Esophagus (tissue), 2 donors: ENCODE data around the gene NIN. TPM values are rescaled to one million over a fixed set of nuclear protein-coding genes. Genes with fewer than 3 reads are reported as not detected.

Source experiments
- H3K27ac ChIP-seq, 2 donors: one replicate each; pipeline ENCODE4 v1.5.1; 2013; ENCODE audit warnings: low read depth in 2 of 2, mild to moderate bottlenecking in 2 of 2, inconsistent platforms in 1 of 2, low read length in 1 of 2, moderate library complexity in 1 of 2
- H3K27me3 ChIP-seq, 2 donors: one replicate each; pipeline ENCODE4 v1.6.1; 2013; ENCODE audit warnings: low read length in 2 of 2, control low read depth in 1 of 2, mild to moderate bottlenecking in 1 of 2; ENCODE audit not compliant: insufficient read depth in 2 of 2, control insufficient read depth in 1 of 2
- H3K36me3 ChIP-seq, 2 donors: one replicate each; pipeline ENCODE4 v1.6.1; 2013; ENCODE audit warnings: low read length in 1 of 2; ENCODE audit not compliant: control insufficient read depth in 2 of 2, insufficient read depth in 2 of 2
- H3K4me1 ChIP-seq, 2 donors: one replicate each; pipeline ENCODE4 v1.6.1; 2013; ENCODE audit warnings: low read length in 1 of 2; ENCODE audit not compliant: control insufficient read depth in 2 of 2, insufficient read depth in 2 of 2
- H3K4me3 ChIP-seq, 2 donors: one replicate each; pipeline ENCODE4 v1.5.1; 2013; ENCODE audit warnings: low read length in 2 of 2, mild to moderate bottlenecking in 2 of 2, low read depth in 1 of 2, moderate library complexity in 1 of 2
- H3K9me3 ChIP-seq, 2 donors: one replicate each; pipeline ENCODE4 v1.6.1; 2013; ENCODE audit warnings: mild to moderate bottlenecking in 2 of 2, low read depth in 1 of 2, low read length in 1 of 2, moderate library complexity in 1 of 2; ENCODE audit not compliant: control insufficient read depth in 2 of 2, insufficient read depth in 1 of 2
- WGBS, 2 donors: extraction: QIAGEN DNeasy Blood & Tissue Kit; methylation state at CpG; one replicate each; pipeline ENCODE4 v1.1.7; 2013; 5-methylcytosine and 5-hydroxymethylcytosine counted together
- polyA plus RNA-seq, 2 donors: library from polyadenylated mRNA; stranded (reverse); fragments of 200-250 nt; gene quantifications; one replicate each; pipeline ENCODE4 v1.2.3, GENCODE V29; 2013
- donor health status: healthy with polysubstance abuse.
- donor health status: Bipolar disorder and iron deficiency.

Gene NIN
- polyA plus RNA-seq, 2 donors: 6.2 to 6.8 TPM

GRCh38 chr14:50831726-50832168, 785 bp upstream of the NIN start:
- peaks cover 0 to under 1% of the 10 kb centered on the region in 2 donors for H3K36me3 ChIP-seq
- no peaks in the 10 kb centered on the region for H3K9me3 ChIP-seq
- H3K27ac ChIP-seq: peak overlapping the region; percentile 74 to 87
- peaks cover 0 to 9% of the 10 kb centered on the region in 2 donors for H3K4me1 ChIP-seq
- H3K4me3 ChIP-seq: peak overlapping the region; percentile 63 to 88
- H3K27me3 ChIP-seq: no peaks in the 10 kb centered on the region
- WGBS, 2 donors: 9 to 10% methylated on average over 10 of the region's 10 CpGs

GRCh38 chr14:50830044-50830931, 674 bp downstream of the NIN start:
- Histone ChIP-seq H3K36me3 (peaks cover 0 to 4% of the 10 kb centered on the region in 2 donors), H3K27ac (peak overlapping the region; percentile 87 to 93), H3K4me3 (peak overlapping the region; percentile 63 to 88), H3K4me1 (peaks cover 0 to 9% of the 10 kb centered on the region in 2 donors), H3K9me3 (no peaks in the 10 kb centered on the region), H3K27me3 (no peaks in the 10 kb centered on the region)
- 0% methylated on average over 86 to 93 of the region's 93 CpGs for WGBS, 2 donors

- H3K9me3 ChIP-seq: no peaks in the 10 kb centered on the region
- no peaks in the 10 kb centered on the region for H3K27me3 ChIP-seq
- peak overlapping the region; percentile 53 to 93 for H3K27ac ChIP-seq
- peaks cover 0 to 4% of the 10 kb centered on the region in 2 donors for H3K36me3 ChIP-seq
- peak overlapping the region; percentile 63 to 88 for H3K4me3 ChIP-seq
- 19 to 29% methylated on average over 14 of the region's 14 CpGs for WGBS, 2 donors
- peaks cover 0 to 9% of the 10 kb centered on the region in 2 donors for H3K4me1 ChIP-seq
These were observed 1.4 kb downstream of the NIN start for GRCh38 chr14:50829489-50830043.

DNA sequence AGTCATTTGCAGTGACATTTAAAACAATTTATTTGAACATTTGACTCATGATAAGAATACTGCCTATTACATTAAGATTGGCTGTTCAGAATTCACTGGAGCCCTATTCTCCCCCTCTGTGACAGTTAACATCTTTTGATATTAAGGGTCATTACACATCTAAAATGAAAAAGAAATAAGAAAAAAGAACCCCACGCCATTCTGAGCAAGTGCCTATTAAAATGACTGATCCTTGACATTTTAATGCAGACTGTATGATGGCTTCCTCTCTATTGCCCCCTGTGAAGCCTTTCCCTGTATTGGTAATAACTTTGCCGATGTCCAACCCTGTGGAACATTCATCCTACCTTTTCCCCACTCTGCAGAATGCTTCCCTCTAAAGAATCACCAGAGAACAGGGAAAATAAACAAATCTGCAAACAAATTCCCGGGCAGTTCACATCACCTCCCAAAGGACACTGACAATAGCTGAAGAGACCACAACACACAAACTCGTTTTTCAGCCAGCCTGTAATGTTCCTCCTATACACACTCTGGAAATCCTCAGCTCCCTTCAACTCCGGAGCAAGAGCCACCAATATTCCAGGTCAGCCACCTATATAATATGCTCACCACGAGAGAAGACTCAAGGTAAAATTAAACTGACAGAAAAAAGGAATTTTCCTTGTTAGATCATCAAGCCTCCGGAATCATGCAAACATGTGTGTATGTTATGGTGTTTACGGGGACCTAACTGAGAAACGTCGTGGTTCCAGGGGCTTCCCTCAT, 2.1 kb downstream of the NIN start:
- H3K27me3 ChIP-seq: no peaks in the 10 kb centered on the region
- H3K27ac ChIP-seq: no peak overlapping the region
- no peaks in the 10 kb centered on the region for H3K9me3 ChIP-seq
- WGBS, 2 donors: 72 to 74% methylated on average over 10 of the region's 10 CpGs
- peaks cover 0 to 4% of the 10 kb centered on the region in 2 donors for H3K36me3 ChIP-seq
- peak overlapping the region in 1 of 2 donors; percentile 63 for H3K4me3 ChIP-seq
- peaks cover 0 to 9% of the 10 kb centered on the region in 2 donors for H3K4me1 ChIP-seq

GRCh38 chr14:50826681-50827080, 4.3 kb downstream of the NIN start:
- Histone ChIP-seq H3K27ac (no peak overlapping the region), H3K36me3 (peaks cover 0 to 4% of the 10 kb centered on the region in 2 donors), H3K4me3 (no peak overlapping the region), H3K9me3 (no peaks in the 10 kb centered on the region), H3K4me1 (peaks cover 0 to 17% of the 10 kb centered on the region in 2 donors), H3K27me3 (no peaks in the 10 kb centered on the region)
- 87 to 94% methylated on average over 8 of the region's 8 CpGs for WGBS, 2 donors

- H3K4me3 ChIP-seq: no peak overlapping the region
- WGBS, 2 donors: 74 to 79% methylated on average over 1 of the region's 1 CpG
- H3K4me1 ChIP-seq: peaks cover 0 to 18% of the 10 kb centered on the region in 2 donors
- no peaks in the 10 kb centered on the region for H3K27me3 ChIP-seq
- H3K36me3 ChIP-seq: peaks cover 0 to 6% of the 10 kb centered on the region in 2 donors
- H3K27ac ChIP-seq: no peak overlapping the region
- no peaks in the 10 kb centered on the region for H3K9me3 ChIP-seq
These were observed 5.7 kb downstream of the NIN start for GRCh38 chr14:50825307-50825706.

- Histone ChIP-seq H3K36me3 (peaks cover 0 to 6% of the 10 kb centered on the region in 2 donors), H3K9me3 (no peaks in the 10 kb centered on the region), H3K4me1 (peaks cover 0 to 12% of the 10 kb centered on the region in 2 donors), H3K27ac (peak overlapping the region in 1 of 2 donors; percentile 2), H3K4me3 (no peak overlapping the region), H3K27me3 (no peaks in the 10 kb centered on the region)
- WGBS, 2 donors: 64 to 67% methylated on average over 10 of the region's 10 CpGs
These were observed 7.0 kb downstream of the NIN start for GRCh38 chr14:50823762-50824636.

DNA sequence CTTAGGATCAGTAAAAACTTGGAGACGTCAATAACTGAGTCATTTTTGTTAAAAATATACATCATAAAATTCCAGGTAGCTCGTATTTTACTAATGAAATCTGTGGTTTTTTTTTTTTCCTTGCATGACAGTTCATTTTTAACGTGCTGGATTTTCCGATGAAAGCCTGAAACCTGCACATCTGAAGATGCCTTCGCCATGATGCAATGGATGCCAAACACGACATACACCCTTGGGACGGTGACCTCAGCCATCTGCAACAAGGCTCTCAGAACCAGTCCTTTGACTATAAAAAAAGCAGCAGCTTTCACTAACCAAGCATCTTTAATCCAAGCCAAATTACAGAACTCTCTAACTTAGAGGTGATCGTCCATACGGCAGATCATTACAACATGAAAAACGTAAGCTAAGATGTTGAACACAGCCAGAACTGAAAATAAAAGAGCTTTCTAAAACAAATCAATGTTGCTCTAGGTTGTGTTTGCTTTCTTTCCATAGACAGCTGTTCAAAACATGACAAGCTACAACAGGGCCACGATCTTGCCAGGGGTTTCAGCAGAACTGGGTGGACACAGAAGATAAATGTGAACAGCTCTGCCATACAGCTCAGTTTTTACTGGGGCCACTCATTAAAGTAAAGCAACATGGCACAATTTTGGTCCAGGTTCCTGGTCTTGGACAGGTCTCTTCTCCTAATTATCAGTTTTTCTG, 7.8 kb downstream of the NIN start:
- Histone ChIP-seq H3K36me3 (peaks cover 0 to 6% of the 10 kb centered on the region in 2 donors), H3K4me3 (no peak overlapping the region), H3K9me3 (no peaks in the 10 kb centered on the region), H3K27ac (peak overlapping the region; percentile 45 to 59), H3K4me1 (peaks cover 0 to 10% of the 10 kb centered on the region in 2 donors), H3K27me3 (no peaks in the 10 kb centered on the region)
- WGBS, 2 donors: 34 to 42% methylated on average over 11 of the region's 11 CpGs
